Neuron (in vitro differentiated cells): ENCODE measurements around the gene MAJIN.

Experiments
- H2AFZ ChIP-seq: one replicate; pipeline ENCODE4 v1.6.1; 2013; ENCODE audit warnings: low read depth, mild to moderate bottlenecking, inconsistent platforms, low read length, moderate library complexity
- H3K27me3 ChIP-seq: one replicate; pipeline ENCODE4 v1.6.1; 2013; ENCODE audit warnings: low read length; ENCODE audit not compliant: insufficient read depth
- H3K36me3 ChIP-seq: one replicate; pipeline ENCODE4 v1.6.1; 2013; ENCODE audit warnings: low read length; ENCODE audit not compliant: insufficient read depth
- H3K4me1 ChIP-seq: one replicate; pipeline ENCODE4 v1.6.1; 2013; ENCODE audit warnings: low read length; ENCODE audit not compliant: insufficient read depth
- H3K4me3 ChIP-seq: 2 replicates; pipeline ENCODE4 v1.5.1; 2013; ENCODE audit warnings: mild to moderate bottlenecking, low read length, moderate library complexity
- H3K9me3 ChIP-seq: one replicate; pipeline ENCODE4 v1.6.1; 2013; ENCODE audit warnings: low read length

MAJIN gene

DNA sequence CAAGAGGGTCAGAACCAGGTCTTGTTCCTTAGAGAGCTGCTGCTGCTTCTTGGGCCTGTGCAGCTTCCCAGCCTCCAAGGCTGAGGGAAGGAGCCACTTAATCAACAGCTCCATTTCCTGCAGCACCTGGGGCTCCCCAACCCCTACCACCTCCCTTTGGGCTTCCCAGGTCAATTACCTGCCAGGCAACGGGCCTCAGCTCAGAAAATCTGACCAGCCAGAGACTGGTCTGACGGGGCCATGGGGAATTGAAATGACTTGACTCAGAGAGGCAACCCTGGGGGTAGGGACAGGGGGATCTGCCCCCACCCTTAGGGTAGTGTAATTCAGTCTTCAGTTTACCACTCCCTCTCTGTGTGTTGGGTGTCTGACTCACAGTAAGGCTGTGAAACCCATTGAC is 4.7 kb upstream of the MAJIN start:
- no peak overlapping the region for H2AFZ ChIP-seq
- no peaks in the 10 kb centered on the region for H3K4me1 ChIP-seq
- no peak overlapping the region for H3K4me3 ChIP-seq
- H3K36me3 ChIP-seq, result no peaks in the 10 kb centered on the region
- peaks cover 5% of the 10 kb centered on the region for H3K9me3 ChIP-seq
- H3K27me3 ChIP-seq, result peaks cover 9% of the 10 kb centered on the region

GRCh38 chr11:64974124-64974523 is 2.2 kb upstream of the MAJIN start:
- Histone ChIP-seq H3K27me3 (peaks cover 4% of the 10 kb centered on the region), H3K4me1 (no peaks in the 10 kb centered on the region), H3K9me3 (peaks cover 5% of the 10 kb centered on the region), H3K36me3 (no peaks in the 10 kb centered on the region), H2AFZ (no peak overlapping the region), H3K4me3 (no peak overlapping the region)

GRCh38 chr11:64970731-64971151 is 1.2 kb downstream of the MAJIN start:
- Histone ChIP-seq H3K36me3 (no peaks in the 10 kb centered on the region), H3K27me3 (peaks cover 5% of the 10 kb centered on the region), H3K4me1 (no peaks in the 10 kb centered on the region), H3K9me3 (peaks cover 5% of the 10 kb centered on the region), H3K4me3 (no peak overlapping the region), H2AFZ (no peak overlapping the region)

- Histone ChIP-seq H3K36me3 (no peaks in the 10 kb centered on the region), H3K9me3 (peaks cover 5% of the 10 kb centered on the region), H3K27me3 (peaks cover 5% of the 10 kb centered on the region), H2AFZ (no peak overlapping the region), H3K4me3 (no peak overlapping the region), H3K4me1 (no peaks in the 10 kb centered on the region)
Measured at GRCh38 chr11:64969209-64969608, 2.7 kb downstream of the MAJIN start.

- no peaks in the 10 kb centered on the region for H3K36me3 ChIP-seq
- H3K27me3 ChIP-seq, result peaks cover 2% of the 10 kb centered on the region
- no peak overlapping the region for H3K4me3 ChIP-seq
- no peaks in the 10 kb centered on the region for H3K4me1 ChIP-seq
- H2AFZ ChIP-seq, result no peak overlapping the region
- peaks cover 5% of the 10 kb centered on the region for H3K9me3 ChIP-seq
Measured at GRCh38 chr11:64967375-64967774, 4.5 kb downstream of the MAJIN start.

DNA sequence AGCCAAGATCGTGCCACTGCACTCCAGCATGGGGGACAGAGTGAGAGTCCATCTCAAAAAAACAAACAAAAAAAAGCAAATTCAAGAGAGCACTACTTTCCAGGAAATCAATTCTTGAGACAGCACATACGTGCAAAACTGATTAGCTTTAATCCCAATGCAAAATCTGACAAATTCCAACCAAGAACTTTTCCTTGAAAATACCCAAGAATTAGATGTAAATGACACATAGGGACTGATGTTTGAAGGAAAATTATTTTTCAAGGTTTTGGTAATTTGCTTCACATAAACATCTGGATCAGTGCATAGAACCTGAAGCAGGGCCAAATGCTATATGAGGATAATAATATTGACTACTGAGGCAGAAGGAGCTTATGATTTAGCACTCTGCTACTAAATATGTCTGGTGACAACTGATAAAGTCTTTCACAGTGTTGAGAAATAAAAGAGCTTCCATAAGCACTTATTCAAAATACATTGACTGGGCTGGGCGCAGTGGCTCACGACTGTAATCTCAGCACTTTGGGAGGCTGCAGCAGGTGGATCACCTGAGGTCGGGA is 8.8 kb downstream of the MAJIN start:
- Histone ChIP-seq H3K4me3 (no peak overlapping the region), H3K27me3 (peaks cover 5% of the 10 kb centered on the region), H3K4me1 (no peaks in the 10 kb centered on the region), H3K9me3 (no peaks in the 10 kb centered on the region), H2AFZ (no peak overlapping the region), H3K36me3 (no peaks in the 10 kb centered on the region)

- no peak overlapping the region for H3K4me3 ChIP-seq
- H3K9me3 ChIP-seq, result no peaks in the 10 kb centered on the region
- no peak overlapping the region for H2AFZ ChIP-seq
- no peaks in the 10 kb centered on the region for H3K4me1 ChIP-seq
- H3K27me3 ChIP-seq, result peaks cover 3% of the 10 kb centered on the region
- no peaks in the 10 kb centered on the region for H3K36me3 ChIP-seq
Measured at GRCh38 chr11:64960719-64961118, 11.2 kb downstream of the MAJIN start.

GRCh38 chr11:64959498-64959897 is 12.4 kb downstream of the MAJIN start:
- no peaks in the 10 kb centered on the region for H3K4me1 ChIP-seq
- H2AFZ ChIP-seq, result no peak overlapping the region
- no peak overlapping the region for H3K4me3 ChIP-seq
- no peaks in the 10 kb centered on the region for H3K9me3 ChIP-seq
- peaks cover 3% of the 10 kb centered on the region for H3K27me3 ChIP-seq
- H3K36me3 ChIP-seq, result no peaks in the 10 kb centered on the region

DNA sequence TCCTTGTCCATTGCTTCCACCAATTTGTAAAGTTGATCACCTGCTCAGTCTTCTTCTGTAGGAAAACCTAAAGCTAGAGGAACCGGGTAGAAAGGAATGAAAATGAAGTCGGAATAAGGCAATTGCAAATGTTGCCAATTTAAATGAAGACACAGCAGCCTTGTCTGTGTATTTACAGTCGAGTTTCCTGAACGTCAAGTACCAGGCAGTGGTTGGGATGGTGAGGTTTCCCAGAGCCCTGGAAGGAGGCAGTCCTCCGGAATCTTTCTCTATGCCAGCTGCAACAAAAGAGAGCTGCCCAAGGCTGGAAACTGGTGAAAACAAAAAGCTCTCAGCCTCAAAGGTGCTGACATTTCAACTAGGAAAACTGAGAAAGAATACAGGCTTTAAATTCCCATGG is 17.7 kb downstream of the MAJIN start:
- H3K27me3 ChIP-seq, result peaks cover 4% of the 10 kb centered on the region
- H2AFZ ChIP-seq, result no peak overlapping the region
- no peak overlapping the region for H3K4me3 ChIP-seq
- no peaks in the 10 kb centered on the region for H3K9me3 ChIP-seq
- H3K36me3 ChIP-seq, result no peaks in the 10 kb centered on the region
- no peaks in the 10 kb centered on the region for H3K4me1 ChIP-seq

- H3K9me3 ChIP-seq, result no peaks in the 10 kb centered on the region
- no peaks in the 10 kb centered on the region for H3K36me3 ChIP-seq
- H3K4me1 ChIP-seq, result no peaks in the 10 kb centered on the region
- H3K27me3 ChIP-seq, result peaks cover 7% of the 10 kb centered on the region
- no peak overlapping the region for H2AFZ ChIP-seq
- H3K4me3 ChIP-seq, result no peak overlapping the region
Measured at GRCh38 chr11:64951529-64951928, 20.4 kb downstream of the MAJIN start.

- Histone ChIP-seq H2AFZ (no peak overlapping the region), H3K27me3 (peaks cover 16% of the 10 kb centered on the region), H3K36me3 (no peaks in the 10 kb centered on the region), H3K4me3 (no peak overlapping the region), H3K4me1 (no peaks in the 10 kb centered on the region), H3K9me3 (no peaks in the 10 kb centered on the region)
Measured at GRCh38 chr11:64947208-64947814, 24.6 kb downstream of the MAJIN start.

- Histone ChIP-seq H3K9me3 (no peaks in the 10 kb centered on the region), H3K27me3 (peaks cover 35% of the 10 kb centered on the region), H2AFZ (no peak overlapping the region), H3K36me3 (peaks cover 3% of the 10 kb centered on the region), H3K4me3 (no peak overlapping the region), H3K4me1 (peaks cover 9% of the 10 kb centered on the region)
Measured at GRCh38 chr11:64936539-64936938, 35.4 kb downstream of the MAJIN start.

GRCh38 chr11:64935359-64936081 is 36.4 kb downstream of the MAJIN start, which contains the start of gene GPHA2:
GPHA2 (minus strand) TSS chr11:64935893; CDS start chr11:64935460, 433 bp downstream.
- Histone ChIP-seq H2AFZ (no peak within 1 kb of the TSS), H3K4me1 (peaks cover 9% of the 10 kb centered on the region), H3K36me3 (peaks cover 3% of the 10 kb centered on the region), H3K27me3 (peaks cover 34% of the 10 kb centered on the region), H3K9me3 (no peaks in the 10 kb centered on the region), H3K4me3 (no peak within 1 kb of the TSS)
